Inflammatory macrophage treated with lipopolysaccharide for 4 hours (primary cell): ENCODE measurements around the gene CYP4F8.
A peak's percentile ranks its signal among the peaks of the same experiment; 100 is the strongest.
"Not testable (repeated sequence)": the region's sequence is repeated elsewhere in the genome, so short reads cannot be mapped to it uniquely, and the experiment has no call there.

ENCODE experiments used
- DNase-seq: peaks from one replicate; pipeline ENCODE4 v3.0.0-alpha.2; 2020

Gene CYP4F8, protein sequence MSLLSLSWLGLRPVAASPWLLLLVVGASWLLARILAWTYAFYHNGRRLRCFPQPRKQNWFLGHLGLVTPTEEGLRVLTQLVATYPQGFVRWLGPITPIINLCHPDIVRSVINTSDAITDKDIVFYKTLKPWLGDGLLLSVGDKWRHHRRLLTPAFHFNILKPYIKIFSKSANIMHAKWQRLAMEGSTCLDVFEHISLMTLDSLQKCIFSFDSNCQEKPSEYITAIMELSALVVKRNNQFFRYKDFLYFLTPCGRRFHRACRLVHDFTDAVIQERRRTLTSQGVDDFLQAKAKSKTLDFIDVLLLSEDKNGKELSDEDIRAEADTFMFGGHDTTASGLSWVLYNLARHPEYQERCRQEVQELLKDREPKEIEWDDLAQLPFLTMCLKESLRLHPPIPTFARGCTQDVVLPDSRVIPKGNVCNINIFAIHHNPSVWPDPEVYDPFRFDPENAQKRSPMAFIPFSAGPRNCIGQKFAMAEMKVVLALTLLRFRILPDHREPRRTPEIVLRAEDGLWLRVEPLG

DNA sequence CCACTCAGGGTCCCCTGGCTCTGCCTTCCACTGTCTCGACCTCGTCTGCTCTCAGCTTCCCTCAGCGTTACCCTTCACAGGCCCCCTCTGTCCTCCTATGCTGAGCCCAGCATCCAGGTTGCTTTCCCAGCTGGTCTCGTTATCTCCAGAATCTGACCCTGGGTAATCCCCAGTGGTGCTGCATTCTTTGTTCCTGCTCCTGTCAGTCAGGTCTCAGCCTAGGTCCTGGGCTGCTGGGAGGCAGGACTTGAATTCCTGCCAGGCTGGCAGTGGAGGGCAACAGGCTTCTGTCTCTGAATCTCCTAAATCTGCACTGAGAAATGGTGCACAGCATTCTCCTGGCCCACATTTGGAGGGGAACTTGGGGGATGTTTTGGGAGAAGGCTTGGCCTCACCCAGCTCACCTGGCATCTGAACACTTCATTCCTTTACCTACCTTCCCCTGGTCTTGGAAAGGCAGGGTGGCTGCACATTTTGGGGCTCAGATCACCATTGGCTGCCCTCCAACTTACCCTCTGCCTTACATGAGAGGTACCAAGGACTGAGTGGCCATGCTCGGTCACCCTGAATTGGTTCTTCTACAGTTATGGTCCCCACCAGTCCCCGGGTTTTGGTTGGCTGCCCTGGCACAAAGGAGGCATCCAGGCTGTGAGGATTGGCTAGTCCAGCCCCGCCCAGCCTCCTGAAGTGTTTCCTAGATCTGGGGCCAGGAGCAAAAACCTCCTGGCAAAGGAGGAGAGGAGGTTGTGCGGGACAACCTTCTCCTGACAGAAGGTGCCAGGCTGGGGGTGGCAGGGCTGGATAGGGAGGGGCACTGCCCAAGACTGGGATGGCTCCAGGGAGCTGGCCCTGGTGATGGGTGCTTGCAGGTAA is at the start of gene CYP4F8:
CYP4F8 (plus strand) TSS at position 712 of the 873 bp plus-strand sequence. CDS start 399 bp downstream, outside the sequence.
- DNase-seq = no peak

DNA sequence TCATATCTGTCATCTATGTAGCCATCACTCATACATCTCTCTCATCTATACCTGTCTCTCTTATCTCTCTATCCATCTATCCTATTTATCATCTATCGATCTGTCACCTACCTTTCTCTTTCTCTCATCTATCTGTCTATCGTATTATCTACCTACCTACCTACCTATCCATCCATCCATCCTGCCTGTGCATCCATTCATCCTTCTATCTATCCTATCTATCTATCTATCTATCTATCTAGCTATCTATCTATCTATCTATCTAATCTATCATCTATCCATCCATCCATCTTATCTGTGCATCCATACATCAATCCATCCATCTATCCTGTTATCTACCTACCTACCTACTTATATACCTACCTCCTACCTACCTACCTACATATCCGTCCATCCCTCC is 44.6 kb upstream of the CYP4F8 start:
- DNase-seq = no peak

- DNase-seq = no peak
Observed at GRCh38 chr19:15575406-15575805, 39.6 kb upstream of the CYP4F8 start.

DNA sequence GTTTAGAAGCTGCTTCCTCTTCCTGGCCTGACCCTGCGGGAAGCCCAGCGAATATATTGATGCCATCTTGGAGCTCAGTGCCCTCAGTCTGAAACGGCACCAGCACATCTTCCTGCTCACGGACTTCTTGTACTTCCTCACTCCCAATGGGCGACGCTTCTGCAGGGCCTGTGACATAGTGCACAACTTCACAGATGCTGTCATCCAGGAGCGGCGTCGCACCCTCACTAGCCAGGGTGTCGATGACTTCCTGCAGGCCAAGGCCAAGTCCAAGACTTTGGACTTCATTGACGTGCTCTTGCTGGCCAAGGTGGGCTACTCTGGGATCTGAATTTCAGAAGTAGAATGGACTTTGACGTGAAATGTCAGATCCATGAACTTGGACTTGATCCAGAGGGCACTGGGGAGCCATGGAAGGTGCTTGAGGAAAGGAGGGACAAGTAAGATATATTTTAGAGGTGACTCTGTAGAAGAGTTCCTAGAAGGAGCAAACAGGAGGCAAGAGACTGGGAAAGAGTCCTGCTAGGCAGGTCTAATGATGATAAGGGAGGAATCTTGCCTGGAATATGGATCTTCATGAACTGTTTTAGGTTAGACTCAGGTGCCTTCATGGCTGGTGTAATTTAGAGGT is 38.4 kb upstream of the CYP4F8 start:
- DNase-seq = no peak

- DNase-seq = no peak
Observed at GRCh38 chr19:15577184-15577771, 37.7 kb upstream of the CYP4F8 start.

DNA sequence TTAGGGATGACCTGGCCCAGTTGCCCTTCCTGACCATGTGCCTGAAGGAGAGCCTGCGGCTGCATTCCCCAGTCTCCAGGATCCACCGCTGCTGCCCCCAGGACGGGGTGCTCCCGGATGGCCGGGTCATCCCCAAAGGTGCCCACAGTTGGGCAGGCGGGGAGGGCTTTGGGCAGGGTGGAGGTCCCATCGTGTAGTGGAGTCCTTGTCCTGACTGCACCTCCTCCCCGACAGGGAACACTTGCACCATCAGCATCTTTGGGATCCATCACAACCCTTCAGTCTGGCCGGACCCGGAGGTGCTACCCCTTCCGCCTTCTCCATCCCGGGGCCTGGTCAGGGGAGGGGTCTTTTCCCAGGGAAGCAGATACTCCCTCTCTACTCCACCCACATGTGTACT is 31.7 kb upstream of the CYP4F8 start:
- no peak for DNase-seq

DNA sequence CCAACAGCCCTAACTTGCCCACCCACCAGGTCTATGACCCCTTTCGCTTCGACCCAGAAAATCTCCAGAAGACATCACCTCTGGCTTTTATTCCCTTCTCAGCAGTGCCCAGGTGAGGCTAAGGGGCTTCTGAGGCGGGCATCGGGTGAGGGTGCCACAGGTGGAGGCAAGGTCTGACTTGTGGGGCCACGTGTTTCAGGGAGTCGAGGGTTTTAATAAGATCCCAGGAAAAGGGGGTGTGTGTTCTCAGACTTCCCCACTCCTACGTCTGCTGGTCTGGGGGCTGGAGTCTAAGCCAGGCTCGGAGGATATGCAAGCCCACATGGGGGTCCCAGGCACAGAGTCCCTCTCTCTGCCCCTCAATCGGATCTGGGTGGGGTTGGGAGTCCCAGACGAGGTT is 30.9 kb upstream of the CYP4F8 start:
- DNase-seq = no peak

GRCh38 chr19:15584541-15585115 is 30.4 kb upstream of the CYP4F8 start:
- peak; percentile 70 for DNase-seq

DNA sequence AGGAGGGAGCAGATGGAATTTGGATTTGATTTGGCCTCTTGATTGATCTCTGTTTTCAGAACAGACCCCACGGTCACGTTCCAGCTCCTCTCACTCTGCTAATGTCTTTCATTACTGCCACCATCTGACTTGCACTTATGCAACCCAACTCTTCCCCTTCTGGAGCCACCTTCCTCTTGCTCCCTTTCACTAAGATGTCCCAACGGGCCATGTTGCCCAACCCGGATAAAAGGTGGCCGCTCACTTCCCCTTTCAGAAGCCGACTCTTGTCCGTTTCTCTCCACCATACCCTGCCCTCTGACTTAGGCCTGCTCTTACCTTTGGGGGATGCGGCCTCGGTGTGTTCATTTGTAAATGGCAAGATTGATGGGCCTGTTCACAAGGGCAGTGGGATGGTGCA is 27.4 kb upstream of the CYP4F8 start:
- peak; percentile 89 for DNase-seq

DNA sequence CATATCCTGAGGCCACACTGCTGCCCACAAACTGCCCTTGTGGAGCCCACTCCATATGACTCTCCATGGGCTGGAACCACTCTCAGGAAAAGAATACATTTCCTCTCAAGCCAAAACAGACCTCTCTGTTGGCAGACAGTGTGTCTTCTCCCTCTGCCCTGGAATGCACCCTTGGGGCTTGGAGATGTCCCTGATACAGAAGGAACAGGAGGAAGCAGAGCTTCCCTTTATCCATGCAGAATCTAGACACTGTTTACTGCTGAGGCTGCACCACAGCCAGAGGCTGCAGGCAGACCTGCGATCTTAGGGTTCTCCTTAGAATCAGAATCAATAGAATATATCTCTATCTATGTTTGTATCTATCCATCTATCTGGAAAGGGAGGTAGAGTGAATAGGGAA is 26.8 kb upstream of the CYP4F8 start:
- DNase-seq = no peak

DNA sequence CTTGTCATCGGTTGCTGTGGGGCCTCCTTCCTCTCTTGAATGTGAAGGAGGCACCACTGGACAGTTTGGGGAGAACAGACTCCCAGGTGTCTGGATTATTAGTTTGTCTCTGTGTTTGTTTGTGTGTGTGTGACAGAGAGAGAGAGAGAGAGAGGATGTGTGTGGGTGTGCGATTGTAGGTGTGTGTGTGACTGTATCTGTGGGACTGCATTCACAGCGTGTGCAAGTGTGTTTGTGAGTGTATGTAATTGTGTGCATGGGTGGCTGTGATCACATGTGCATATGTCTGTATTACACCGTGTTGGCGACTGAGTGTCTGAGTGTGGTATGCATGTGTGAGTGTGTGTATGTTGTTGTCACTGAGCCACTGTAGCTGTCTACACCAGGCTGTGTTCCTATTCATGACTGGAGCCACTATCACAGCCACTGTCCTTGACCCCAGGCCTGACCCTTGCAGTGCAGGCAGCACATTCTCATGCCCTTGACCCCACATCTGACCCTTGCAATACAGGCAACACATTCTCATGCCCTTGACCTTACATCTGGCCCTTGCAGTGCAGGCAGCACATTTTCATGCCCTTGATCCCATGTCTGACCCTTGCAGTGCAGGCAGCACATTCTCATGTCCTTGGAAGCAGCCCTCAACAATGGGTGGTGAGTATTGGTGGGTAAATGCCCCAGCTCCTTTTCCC is 25.1 kb upstream of the CYP4F8 start:
- no peak for DNase-seq

GRCh38 chr19:15591796-15592195 is 23.2 kb upstream of the CYP4F8 start:
- no peak for DNase-seq

GRCh38 chr19:15592506-15592905 is 22.5 kb upstream of the CYP4F8 start:
- DNase-seq = peak; percentile 13

DNA sequence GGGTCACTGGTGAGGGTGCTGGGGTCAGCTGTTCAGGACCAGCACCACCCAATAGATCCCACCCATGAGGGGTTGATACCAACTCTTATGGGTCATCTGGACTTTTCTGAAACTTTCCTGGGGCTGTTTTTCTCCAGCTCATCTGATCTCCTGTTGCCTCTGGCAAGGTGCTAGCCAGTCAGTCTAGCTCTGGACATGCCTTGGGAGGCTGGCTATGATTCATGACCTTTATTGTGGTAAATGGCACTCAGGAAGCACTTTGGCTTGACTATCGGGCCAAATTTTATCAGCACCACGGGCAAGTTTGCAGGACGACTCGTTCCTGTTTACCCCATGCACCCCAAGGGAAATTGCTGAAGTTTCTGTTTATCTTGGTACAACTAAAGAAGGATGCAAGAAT is 21.3 kb upstream of the CYP4F8 start:
- DNase-seq = not testable (repeated sequence)

DNA sequence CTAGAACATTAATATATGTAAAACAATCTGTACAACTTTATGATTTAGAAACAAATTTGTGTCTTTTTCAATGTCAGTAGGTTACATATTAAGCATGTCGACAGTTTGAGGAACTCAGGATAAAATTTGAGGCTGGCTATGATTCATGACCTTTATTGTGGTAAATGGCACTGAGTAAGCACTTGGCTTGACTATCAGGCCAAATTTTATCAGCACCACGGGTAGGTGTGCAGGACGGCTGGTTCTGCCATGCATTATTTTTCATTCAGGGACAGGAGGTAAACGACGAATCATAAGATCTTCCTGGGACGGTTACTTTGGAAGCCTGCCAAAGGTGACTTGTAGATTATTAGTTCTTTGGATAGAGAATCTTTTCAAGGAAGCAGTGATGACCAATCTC is 19.9 kb upstream of the CYP4F8 start:
- peak; percentile 63 for DNase-seq

DNA sequence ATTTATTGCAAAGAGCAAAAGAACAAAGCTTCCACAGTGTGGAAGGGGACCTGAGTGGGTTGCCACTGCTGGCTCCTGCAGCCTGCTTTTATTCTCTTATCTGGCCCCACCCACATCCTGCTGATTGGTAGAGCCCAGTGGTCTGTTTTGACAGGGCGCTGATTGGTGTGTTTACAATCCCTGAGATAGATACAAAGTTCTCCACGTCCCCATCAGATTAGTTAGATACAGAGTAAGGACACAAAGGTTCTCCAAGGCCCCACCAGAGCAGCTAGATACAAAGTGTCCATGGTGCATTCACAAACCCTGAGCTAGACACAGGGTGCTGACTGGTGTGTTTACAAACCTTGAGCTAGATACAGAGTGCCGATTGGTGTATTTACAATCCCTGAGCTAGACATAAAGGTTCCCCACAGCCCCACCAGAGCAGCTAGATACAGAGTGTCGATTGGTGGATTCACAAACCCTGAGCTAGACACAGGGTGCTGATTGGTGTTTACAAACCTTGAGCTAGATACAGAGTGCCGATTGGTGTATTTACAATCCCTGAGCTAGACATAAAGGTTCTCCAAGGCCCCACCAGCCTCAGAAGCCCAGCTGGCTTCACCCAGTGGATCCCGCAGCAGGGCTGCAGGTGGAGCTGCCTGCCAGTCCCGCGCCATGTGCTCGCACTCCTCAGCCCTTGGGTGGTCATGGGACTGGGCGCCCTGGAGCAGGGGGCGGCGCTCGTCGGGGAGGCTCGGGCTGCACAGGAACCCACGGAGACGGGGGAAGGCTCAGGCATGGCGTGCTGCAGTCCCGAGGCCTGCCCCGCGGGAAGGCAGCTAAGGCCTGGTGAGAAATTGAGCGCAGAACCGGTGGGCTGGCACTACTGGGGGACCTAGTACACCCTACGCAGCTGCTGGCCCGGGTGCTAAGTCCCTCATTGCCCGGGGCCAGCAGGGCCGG is 6.8 kb upstream of the CYP4F8 start:
- DNase-seq = not testable (repeated sequence)

- no peak for DNase-seq
Observed at GRCh38 chr19:15609261-15609660, 5.8 kb upstream of the CYP4F8 start.

DNA sequence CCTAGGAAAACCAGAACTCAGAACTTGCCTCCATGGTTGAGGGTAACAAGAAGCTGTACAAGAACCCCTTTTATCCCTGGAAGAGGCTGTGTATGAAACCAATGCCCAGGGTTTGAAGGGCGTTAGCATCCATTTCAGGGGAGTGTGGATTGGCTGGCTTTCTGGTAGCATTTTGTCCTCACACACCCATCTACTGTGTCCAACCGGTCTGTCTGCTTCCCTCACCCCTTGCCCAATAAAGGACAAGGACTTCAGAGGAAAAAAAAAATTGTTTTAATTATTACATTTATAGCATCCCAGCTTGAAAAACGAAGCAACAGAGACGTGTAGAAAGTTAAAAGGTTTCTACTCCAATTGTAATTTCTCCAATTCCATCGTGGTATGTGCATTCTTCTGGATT is 2.7 kb upstream of the CYP4F8 start:
- no peak for DNase-seq

- no peak for DNase-seq
Observed at GRCh38 chr19:15613338-15613737, 1.7 kb upstream of the CYP4F8 start.

DNA sequence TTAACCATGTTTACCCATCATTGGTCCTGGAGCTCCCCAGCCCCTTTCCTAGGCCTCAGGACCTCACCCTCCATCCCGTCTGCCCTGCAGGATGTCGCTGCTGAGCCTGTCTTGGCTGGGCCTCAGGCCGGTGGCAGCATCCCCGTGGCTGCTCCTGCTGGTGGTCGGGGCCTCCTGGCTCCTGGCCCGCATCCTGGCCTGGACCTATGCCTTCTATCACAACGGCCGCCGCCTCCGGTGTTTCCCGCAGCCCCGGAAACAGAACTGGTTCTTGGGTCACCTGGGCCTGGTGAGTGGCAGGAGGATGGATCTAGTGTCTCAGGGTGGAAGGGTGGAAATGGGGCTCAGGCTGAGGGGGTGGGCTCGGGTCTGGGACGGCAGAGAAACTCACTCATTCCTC is 508 bp downstream of the CYP4F8 start:
- DNase-seq = no peak

- no peak for DNase-seq
Observed at GRCh38 chr19:15616183-15616582, 1.2 kb downstream of the CYP4F8 start.
